HG02642 (cell line): ENCODE data around the gene REG3A.

Experiments
- ATAC-seq: cut with Tn5 transposase; IDR thresholded peaks from one replicate; pipeline ENCODE4 v1.9.1; 2021; ENCODE audit warnings: mild to moderate bottlenecking; ENCODE audit not compliant: unreplicated experiment, poor library complexity

REG3A gene

GRCh38 chr2:79124907-79125720, 34.4 kb downstream of the REG3A start:
- no peak for ATAC-seq

- no peak for ATAC-seq
These were observed 36.9 kb downstream of the REG3A start for GRCh38 chr2:79122676-79123075.

DNA sequence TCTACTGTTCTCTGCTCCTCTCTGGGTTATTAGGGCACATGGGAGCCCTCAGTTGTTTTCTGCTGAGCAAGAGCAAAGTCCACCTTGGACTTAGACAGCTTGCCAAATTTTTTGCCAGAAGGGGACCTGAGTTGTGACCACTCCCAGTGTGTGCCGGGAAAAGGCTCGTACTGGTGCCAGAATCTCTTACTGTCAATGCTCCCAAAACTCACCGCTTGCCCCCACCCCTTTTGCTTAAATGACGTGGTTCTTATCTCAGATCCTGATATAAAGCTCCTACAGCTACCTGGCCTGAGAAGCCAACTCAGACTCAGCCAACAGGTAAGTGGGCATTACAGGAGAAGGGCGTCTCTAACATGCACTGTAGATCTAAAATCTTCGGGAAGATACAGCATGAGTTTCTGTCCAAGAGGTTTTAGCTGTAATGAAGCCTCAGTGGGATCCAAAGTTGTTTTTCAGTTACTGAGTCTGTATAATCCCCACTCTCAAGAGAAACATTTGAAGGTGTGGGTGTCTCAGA, 39.3 kb downstream of the REG3A start, which contains the start of gene REG1A:
TSS of gene REG1A (plus strand) at position 295 of the 520 bp plus-strand sequence. CDS start 374 bp downstream, outside the sequence.
- ATAC-seq, result no peak

- ATAC-seq, result no peak
These were observed 42.3 kb downstream of the REG3A start for GRCh38 chr2:79116997-79117928.

GRCh38 chr2:79114797-79115494, 44.6 kb downstream of the REG3A start:
- no peak for ATAC-seq

GRCh38 chr2:79112269-79112668, 47.3 kb downstream of the REG3A start:
- ATAC-seq, result no peak
